ENCODE measurements around the gene ALS2CL. TPM values are rescaled to one million over a fixed set of nuclear protein-coding genes. Genes with fewer than 3 reads are reported as not detected.

ALS2CL gene
- total RNA-seq, 1 experiment from 2014 or later: 4.2 TPM

GRCh38 chr3:46679681-46680080, 13.8 kb downstream of the ALS2CL start:
- no peak for DNase-seq (ENCODE audit: low read depth)

- no peak for DNase-seq (ENCODE audit: low read depth)
Observed at GRCh38 chr3:46678280-46678679, 15.2 kb downstream of the ALS2CL start.

GRCh38 chr3:46677411-46677726, 16.1 kb downstream of the ALS2CL start:
- no peak for DNase-seq (ENCODE audit: low read depth)

GRCh38 chr3:46676601-46677410, 16.7 kb downstream of the ALS2CL start:
- DNase-seq (ENCODE audit: low read depth): no peak

- DNase-seq (ENCODE audit: low read depth): no peak
Observed at GRCh38 chr3:46675843-46676567, 17.5 kb downstream of the ALS2CL start.

GRCh38 chr3:46675426-46675825, 18.1 kb downstream of the ALS2CL start:
- DNase-seq (ENCODE audit: low read depth): no peak

- DNase-seq (ENCODE audit: low read depth): no peak
Observed at GRCh38 chr3:46674031-46674845, 19.2 kb downstream of the ALS2CL start.

- DNase-seq (ENCODE audit: low read depth): no peak
Observed at GRCh38 chr3:46673151-46674030, 20.1 kb downstream of the ALS2CL start.

- no peak for DNase-seq (ENCODE audit: low read depth)
Observed at GRCh38 chr3:46672349-46672695, 21.2 kb downstream of the ALS2CL start.

- DNase-seq (ENCODE audit: low read depth): no peak
Observed at GRCh38 chr3:46671541-46672348, 21.7 kb downstream of the ALS2CL start.

- DNase-seq (ENCODE audit: low read depth): no peak
Observed at GRCh38 chr3:46670891-46671427, 22.5 kb downstream of the ALS2CL start.

GRCh38 chr3:46670000-46670890, 23.2 kb downstream of the ALS2CL start:
- no peak for DNase-seq (ENCODE audit: low read depth)

GRCh38 chr3:46669191-46669999, 24.1 kb downstream of the ALS2CL start:
- DNase-seq (ENCODE audit: low read depth): no peak

- no peak for DNase-seq (ENCODE audit: low read depth)
Observed at GRCh38 chr3:46668591-46668990, 24.9 kb downstream of the ALS2CL start.

- DNase-seq (ENCODE audit: low read depth): no peak
Observed at GRCh38 chr3:46668116-46668515, 25.4 kb downstream of the ALS2CL start.

GRCh38 chr3:46667657-46668056, 25.8 kb downstream of the ALS2CL start:
- DNase-seq (ENCODE audit: low read depth): no peak

GRCh38 chr3:46667061-46667621, 26.3 kb downstream of the ALS2CL start:
- no peak for DNase-seq (ENCODE audit: low read depth)

- no peak for DNase-seq (ENCODE audit: low read depth)
Observed at GRCh38 chr3:46666453-46666845, 27.0 kb downstream of the ALS2CL start.

All from HT1080 (cell line).